DND-41 (cell line): Measurements from ENCODE around the gene DNAH10.
A peak's percentile ranks its signal among the peaks of the same experiment; 100 is the strongest.

ENCODE experiments used
- ATAC-seq: fragments of 200-7000 bp; cut with Tn5 transposase; 3 replicates; pipeline ENCODE4 v1.9.1; 2021; ENCODE audit warnings: low read depth; ENCODE audit not compliant: insufficient read depth
- DNase-seq: peaks from one replicate; pipeline ENCODE4 v3.0.0-alpha.2; 2020
- H2AFZ ChIP-seq: 2 replicates; pipeline ENCODE4 v1.6.0; 2012; ENCODE audit warnings: low read depth, low read length
- H3K27ac ChIP-seq: 2 replicates; pipeline ENCODE4 v1.5.1; 2012; ENCODE audit warnings: low read length, inconsistent platforms
- H3K27me3 ChIP-seq: fragments of 200-600 bp; sonication (generic); 2 replicates; pipeline ENCODE4 v1.6.0; 2012; ENCODE audit warnings: low read length, mild to moderate bottlenecking, inconsistent platforms; ENCODE audit not compliant: insufficient read depth, poor library complexity
- H3K36me3 ChIP-seq: 2 replicates; pipeline ENCODE4 v1.5.1; 2012; ENCODE audit warnings: low read length, inconsistent platforms; ENCODE audit not compliant: insufficient read depth
- H3K4me1 ChIP-seq: 2 replicates; pipeline ENCODE4 v1.5.1; 2012; ENCODE audit warnings: mild to moderate bottlenecking, low read length; ENCODE audit not compliant: insufficient read depth
- H3K4me2 ChIP-seq: 2 replicates; pipeline ENCODE4 v1.6.0; 2012; ENCODE audit warnings: mild to moderate bottlenecking, moderate library complexity, low read length, inconsistent platforms; ENCODE audit not compliant: insufficient read depth
- H3K4me3 ChIP-seq, 2 experiments: fragments of 200-600 bp in 1 of 2; shearing (Covaris generic) in 1 of 2; 2 replicates each; pipeline ENCODE4 v1.5.1; 2012 to 2016; ENCODE audit warnings: inconsistent platforms in 2 of 2, low read length in 2 of 2, mild to moderate bottlenecking in 2 of 2, low read depth in 1 of 2, moderate library complexity in 1 of 2
- H3K79me2 ChIP-seq: 2 replicates; pipeline ENCODE4 v1.6.0; 2012; ENCODE audit warnings: low read length, inconsistent platforms; ENCODE audit not compliant: insufficient read depth
- H3K9ac ChIP-seq: 2 replicates; pipeline ENCODE4 v1.6.0; 2012; ENCODE audit warnings: low read depth, mild to moderate bottlenecking, inconsistent platforms, low read length, moderate library complexity
- H3K9me3 ChIP-seq: 2 replicates; pipeline ENCODE4 v1.5.1; 2012; ENCODE audit warnings: low read length, moderate library complexity, mild to moderate bottlenecking, inconsistent platforms; ENCODE audit not compliant: insufficient read depth, severe bottlenecking
- H4K20me1 ChIP-seq: 2 replicates; pipeline ENCODE4 v1.6.0; 2012; ENCODE audit warnings: low read length; ENCODE audit not compliant: insufficient read depth
- CTCF ChIP-seq: IDR thresholded peaks from 2 replicates; pipeline ENCODE4 v1.5.1; 2012; ENCODE audit warnings: borderline replicate concordance, low read length, moderate library complexity, mild to moderate bottlenecking; ENCODE audit not compliant: poor library complexity, severe bottlenecking; ENCODE audit errors: extremely low read depth
- EZH2 ChIP-seq: IDR thresholded peaks from 3 replicates; pipeline ENCODE4 v1.6.1; 2012; ENCODE audit warnings: borderline replicate concordance, low read depth, mild to moderate bottlenecking, moderate library complexity, low read length, inconsistent platforms; ENCODE audit not compliant: severe bottlenecking

DNAH10 gene

DNA sequence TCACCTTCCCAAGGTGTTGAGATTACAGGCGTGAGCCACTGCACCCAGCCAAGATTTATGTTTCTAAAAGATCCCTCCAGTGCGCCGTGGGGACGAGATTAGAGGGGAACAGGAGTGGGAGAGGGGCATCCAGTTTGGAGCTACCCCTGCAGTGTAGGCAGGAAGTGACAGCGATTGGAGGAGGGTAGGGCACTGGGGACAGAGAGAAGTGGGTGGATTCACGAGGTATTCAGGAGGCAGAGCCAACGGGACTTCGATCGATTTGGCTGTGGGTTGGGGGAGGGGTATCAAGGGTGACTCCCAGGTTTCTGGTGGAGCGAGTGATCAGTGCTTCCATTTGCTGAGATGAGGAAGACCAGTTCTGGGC, 128.4 kb downstream of the DNAH10 start:
- no peak for DNase-seq
- no peak overlapping the region for H3K4me2 ChIP-seq
- H3K36me3 ChIP-seq = no peaks in the 10 kb centered on the region
- peaks cover 4% of the 10 kb centered on the region; the same call in 1 of the 2 replicates for H3K4me1 ChIP-seq
- no peaks in the 10 kb centered on the region for H3K9me3 ChIP-seq
- H3K79me2 ChIP-seq = no peaks in the 10 kb centered on the region
- H3K27ac ChIP-seq = no peak overlapping the region
- H2AFZ ChIP-seq = no peak overlapping the region
- TF ChIP-seq EZH2 = no peak
- no peak for TF ChIP-seq CTCF
- ATAC-seq = peak; percentile 50; the same call in 2 of the 3 replicates
- no peak overlapping the region for H3K9ac ChIP-seq
- peaks cover 10% of the 10 kb centered on the region for H3K27me3 ChIP-seq
- H3K4me3 ChIP-seq = no peak overlapping the region
- no peaks in the 10 kb centered on the region; the same call in 1 of the 2 replicates for H4K20me1 ChIP-seq

- Histone ChIP-seq H3K9ac (no peak overlapping the region), H2AFZ (no peak overlapping the region), H3K36me3 (no peaks in the 10 kb centered on the region), H3K4me2 (no peak overlapping the region), H3K79me2 (no peaks in the 10 kb centered on the region), H3K4me1 (peaks cover 4% of the 10 kb centered on the region; the same call in 1 of the 2 replicates), H3K4me3 (no peak overlapping the region), H3K27me3 (peaks cover 10% of the 10 kb centered on the region), H3K9me3 (no peaks in the 10 kb centered on the region), H3K27ac (no peak overlapping the region), H4K20me1 (no peaks in the 10 kb centered on the region; the same call in 1 of the 2 replicates)
- no peak for TF ChIP-seq CTCF
- TF ChIP-seq EZH2 = no peak
- DNase-seq (no peak), ATAC-seq (no peak)
Measured at GRCh38 chr12:123891011-123891410, 128.9 kb downstream of the DNAH10 start.

DNA sequence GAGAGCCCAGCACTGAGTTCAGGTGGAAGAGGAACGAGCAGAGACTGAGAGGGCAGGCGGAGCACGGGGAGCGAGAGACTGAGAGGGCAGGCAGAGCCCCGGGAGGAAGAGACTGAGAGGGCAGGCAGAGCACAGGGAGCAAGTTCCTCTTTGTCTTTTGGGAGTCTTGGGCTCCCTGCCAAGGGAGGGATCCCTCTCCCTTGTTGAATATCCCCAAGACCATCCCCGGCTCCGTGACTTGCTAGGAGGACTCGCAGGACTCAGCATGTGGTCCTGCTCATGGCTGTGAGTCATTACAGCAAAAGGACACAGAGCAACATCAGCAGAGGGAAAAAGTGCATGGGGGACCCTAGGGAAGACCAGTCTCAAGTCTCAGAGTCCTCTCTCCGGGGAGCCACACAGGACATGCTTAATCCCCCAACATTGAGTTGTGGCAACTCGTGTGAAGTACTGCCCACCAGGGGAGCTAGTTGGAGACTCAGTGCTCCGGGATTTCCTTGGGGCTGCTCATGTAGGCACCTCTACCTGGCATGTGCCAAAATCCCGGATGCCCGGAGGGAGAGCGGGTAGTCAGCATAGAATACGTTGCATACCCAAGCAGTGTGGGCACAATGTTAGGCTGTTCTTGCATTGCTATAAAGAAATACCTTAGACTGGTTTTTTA, 129.5 kb downstream of the DNAH10 start:
- Histone ChIP-seq H3K36me3 (no peaks in the 10 kb centered on the region), H3K9ac (no peak overlapping the region), H3K27me3 (peaks cover 10% of the 10 kb centered on the region), H3K9me3 (no peaks in the 10 kb centered on the region), H3K4me1 (peaks cover 4% of the 10 kb centered on the region; the same call in 1 of the 2 replicates), H3K4me3 (no peak overlapping the region), H3K4me2 (no peak overlapping the region), H3K79me2 (no peaks in the 10 kb centered on the region), H4K20me1 (no peaks in the 10 kb centered on the region; the same call in 1 of the 2 replicates), H2AFZ (no peak overlapping the region), H3K27ac (no peak overlapping the region)
- ATAC-seq (no peak), DNase-seq (no peak)
- TF ChIP-seq CTCF (no peak), EZH2 (no peak)
